ENCODE results near the gene ASTN2.

The ASTN2 gene

DNA sequence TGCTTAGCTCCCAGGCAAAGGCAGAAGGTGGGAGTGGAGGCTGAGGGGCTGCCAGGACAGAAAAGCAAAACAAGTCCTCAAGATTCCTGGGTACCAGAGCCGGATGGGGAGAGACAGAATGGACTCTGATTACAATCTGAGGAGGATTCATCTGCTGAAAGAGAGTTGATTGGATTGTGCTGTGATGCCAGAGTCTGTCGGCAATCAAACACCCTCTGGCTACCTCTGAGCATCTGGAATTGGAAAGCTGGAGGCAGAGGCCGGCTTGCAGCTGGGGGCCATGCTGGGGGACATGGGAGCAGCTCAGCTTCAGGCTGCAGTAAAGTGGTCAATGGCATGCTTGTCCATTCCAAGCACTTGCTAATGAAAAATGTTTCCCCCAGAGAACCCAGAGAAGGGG lies 59.3 kb downstream of the ASTN2 start:
- DNase-seq, result no peak

DNA sequence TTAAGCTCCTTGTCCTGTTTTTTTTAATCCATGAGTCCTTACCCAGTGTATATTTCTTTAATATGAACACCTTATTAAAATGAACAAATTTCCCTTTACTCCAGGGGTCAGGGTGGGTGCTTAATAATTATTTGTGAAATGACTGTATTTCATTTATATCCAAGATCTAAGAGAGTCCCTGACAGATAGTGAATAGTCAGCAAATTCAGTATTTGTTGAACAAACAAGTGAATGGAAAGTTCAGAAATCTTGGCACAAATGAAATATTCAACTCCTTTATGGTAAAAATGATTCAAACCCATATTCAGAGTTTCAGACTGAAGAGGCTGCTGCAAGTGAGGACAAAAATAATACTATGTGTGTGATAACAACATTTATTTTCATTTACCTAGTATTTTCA lies 59.9 kb downstream of the ASTN2 start:
- DNase-seq, result no peak

- DNase-seq, result no peak
Observed at GRCh38 chr9:117354244-117354847, 60.5 kb downstream of the ASTN2 start.

- no peak for DNase-seq
Observed at GRCh38 chr9:117344892-117345660, 69.8 kb downstream of the ASTN2 start.

GRCh38 chr9:117343427-117343826 lies 71.4 kb downstream of the ASTN2 start:
- DNase-seq, result no peak

GRCh38 chr9:117341151-117341550 lies 73.7 kb downstream of the ASTN2 start:
- no peak for DNase-seq

DNA sequence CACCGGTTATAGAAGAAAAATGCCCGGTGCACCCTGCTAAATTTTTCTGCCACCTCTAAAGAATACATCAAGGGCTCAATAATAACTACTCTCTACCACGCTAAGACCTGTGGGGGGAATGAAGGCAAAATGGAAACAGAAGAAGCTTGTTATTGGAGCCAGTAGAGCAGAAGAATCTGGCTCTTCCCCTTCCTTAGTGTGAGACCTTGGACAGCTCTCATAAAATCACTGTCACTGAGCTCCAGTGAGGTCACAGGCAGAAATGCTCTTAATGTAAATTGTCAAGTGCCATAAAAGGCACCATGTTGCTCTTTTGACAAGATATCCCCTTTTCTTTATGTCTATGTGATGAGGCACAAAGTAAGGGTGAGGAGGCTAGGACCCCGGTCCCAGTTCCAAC lies 74.4 kb downstream of the ASTN2 start:
- DNase-seq, result no peak

GRCh38 chr9:117335837-117336433 lies 78.9 kb downstream of the ASTN2 start:
- no peak for DNase-seq

DNA sequence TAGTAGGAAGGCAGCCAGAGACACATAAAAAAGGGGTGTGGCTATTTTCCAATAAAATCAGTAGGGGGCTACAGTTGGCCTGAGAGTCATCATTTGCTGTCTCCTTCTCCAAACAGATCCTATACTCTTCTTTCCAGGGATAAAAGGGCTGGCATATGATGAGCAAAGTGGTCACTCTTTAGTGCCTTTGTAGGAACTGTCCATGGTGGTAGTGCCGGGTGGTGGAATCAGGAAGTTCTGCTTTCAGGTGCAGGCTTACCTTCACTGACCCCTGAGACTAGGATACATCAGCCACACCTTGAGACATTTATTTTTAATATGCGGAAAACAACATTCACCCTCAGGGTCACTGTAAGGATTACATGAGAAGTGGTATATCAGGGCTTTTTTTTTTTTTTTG lies 80.8 kb downstream of the ASTN2 start:
- no peak for DNase-seq

GRCh38 chr9:117325831-117326230 lies 89.0 kb downstream of the ASTN2 start:
- no peak for DNase-seq

DNA sequence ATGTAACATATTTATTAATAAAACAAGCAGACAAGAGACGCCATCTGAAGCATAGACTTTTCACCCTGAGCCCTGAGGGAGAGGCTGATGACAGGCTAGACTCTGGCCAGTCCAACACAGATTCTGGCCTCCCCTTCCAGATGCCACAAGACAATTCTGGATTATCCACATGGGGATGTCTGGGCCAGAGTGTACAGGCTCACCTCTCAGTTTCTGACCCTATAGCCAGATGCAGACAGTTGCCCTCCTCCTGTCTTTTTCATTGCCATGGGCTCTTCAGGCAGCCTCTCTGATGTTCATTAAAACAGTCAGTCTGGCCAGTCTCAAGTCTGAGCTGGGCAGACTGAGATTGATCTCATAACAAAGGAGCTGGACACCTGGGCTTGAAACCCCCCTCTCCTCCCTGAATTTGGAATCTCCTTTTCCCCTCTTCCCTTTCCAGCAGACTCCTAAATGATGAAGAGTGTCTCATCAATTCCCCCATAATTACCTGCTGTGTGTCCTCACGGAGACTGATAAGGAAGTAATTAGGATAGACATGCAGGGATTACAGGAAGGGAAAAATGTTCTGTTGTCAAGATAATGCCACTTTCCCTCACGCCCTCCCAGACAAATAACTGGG lies 89.6 kb downstream of the ASTN2 start:
- DNase-seq, result no peak

DNA sequence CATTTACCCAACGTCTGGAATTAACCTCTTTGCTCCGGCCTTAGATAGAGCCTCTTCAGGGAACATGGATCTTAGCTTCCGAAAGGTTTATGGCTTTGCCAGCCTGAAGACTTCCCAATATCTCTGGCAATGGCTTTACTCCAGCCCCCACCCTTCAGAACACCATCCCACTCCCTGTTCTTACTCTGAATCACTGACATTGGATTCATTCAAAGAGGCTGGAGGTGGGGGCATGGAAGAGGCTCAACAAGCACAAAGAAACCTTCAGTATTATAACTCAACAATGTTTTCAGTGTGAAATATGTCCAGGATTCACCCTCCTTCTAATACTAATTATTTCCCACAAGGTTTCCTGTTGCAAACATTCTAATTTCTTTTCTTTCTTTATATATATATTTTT lies 91.5 kb downstream of the ASTN2 start:
- DNase-seq, result no peak

DNA sequence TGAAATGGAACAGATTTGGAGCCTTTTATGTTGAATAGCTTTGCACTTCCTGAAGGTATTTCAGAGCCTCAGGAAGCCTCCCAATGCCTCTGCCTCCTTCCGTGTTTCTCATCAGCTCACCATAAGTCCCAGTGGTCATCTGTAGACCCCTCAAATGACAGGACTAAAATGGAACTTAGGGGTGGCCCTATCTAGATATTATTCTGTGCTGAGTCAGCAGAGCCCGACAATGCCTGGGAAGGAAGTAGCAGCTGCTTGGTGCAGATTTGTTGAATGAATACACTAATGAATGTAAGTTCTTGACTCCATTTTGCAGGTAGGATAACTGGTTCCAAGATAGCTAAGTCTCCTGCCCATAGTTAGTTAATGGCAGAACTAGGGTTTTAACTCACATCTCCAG lies 97.7 kb downstream of the ASTN2 start:
- no peak for DNase-seq

GRCh38 chr9:117315236-117315635 lies 99.6 kb downstream of the ASTN2 start:
- no peak for DNase-seq

DNA sequence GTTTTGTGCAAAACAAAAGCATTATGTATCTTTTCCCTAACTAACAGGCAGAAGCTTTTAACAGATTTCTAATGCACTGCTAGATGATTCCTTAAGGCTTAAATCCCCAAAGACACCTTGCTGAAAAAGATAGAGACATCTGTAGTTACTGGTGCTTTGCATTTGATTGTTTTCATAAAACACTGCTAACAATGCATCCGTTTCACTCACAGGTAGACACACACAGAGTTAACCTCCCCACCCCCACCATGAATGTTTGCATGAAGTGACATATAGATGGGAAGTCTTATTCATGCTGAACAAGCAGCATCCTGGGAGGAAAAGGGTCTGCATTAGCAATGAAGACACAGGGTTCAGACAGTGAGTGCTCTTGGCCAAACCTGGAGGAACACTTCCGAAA lies 100.9 kb downstream of the ASTN2 start:
- no peak for DNase-seq

- DNase-seq, result no peak
Observed at GRCh38 chr9:117307701-117308100, 107.2 kb downstream of the ASTN2 start.

DNA sequence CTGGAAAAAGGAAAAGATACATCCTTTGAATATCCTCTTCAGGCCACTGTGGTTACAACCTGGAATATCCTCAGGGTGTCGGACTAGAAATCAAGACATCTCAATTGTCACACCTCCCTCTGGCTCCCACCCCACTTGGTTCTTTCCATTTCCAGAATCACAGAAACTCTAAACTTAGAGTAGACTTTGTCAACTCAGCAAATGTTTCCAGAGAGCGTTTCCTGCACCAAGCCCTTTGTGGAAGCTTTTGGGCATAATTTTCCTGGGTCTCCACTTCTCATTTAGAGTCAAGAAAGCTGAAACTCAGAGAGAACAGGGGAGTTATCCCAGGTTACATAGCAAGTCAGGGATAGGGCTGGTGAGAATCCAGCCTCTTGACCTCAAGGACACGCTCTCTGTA lies 108.8 kb downstream of the ASTN2 start:
- DNase-seq, result no peak

DNA sequence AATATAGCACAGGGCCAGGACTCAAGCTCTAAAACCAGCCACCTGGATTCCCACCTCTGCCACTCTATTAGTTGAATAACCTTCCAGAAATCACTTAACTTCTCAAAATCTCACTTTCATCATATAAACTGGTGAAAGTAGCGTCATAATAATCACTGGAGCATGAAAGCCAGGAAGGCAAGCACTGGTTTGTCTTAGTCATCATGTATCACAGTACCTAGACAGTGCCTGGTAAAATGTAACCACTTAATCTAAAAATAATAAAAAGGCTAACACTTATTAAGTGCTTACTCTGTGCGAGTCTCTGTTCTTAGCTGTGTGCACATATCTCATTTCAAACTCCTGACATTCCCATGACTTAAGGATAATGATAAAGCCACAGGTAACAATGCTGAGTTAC lies 109.4 kb downstream of the ASTN2 start:
- no peak for DNase-seq

DNA sequence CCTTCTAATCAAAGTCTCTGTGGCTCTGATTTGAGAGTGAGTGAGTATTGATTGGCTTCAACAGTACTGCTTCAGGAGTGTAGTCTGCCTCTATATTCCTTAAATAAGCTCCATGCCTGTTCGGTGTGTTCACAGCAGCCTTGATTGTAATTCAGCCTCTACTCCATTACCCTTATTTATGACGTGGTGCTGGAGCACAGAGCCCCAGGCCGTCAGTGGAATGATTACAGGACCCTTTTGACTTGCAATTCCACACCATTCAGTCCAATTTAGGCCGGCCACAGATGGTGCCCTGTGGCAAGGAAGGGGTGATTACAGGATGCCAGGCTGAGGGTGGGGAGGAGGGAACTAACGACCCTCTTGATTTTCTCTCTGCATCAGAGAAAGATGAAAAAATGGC lies 110.3 kb downstream of the ASTN2 start:
- no peak for DNase-seq

- DNase-seq, result no peak
Observed at GRCh38 chr9:117303643-117304230, 111.1 kb downstream of the ASTN2 start.

DNA sequence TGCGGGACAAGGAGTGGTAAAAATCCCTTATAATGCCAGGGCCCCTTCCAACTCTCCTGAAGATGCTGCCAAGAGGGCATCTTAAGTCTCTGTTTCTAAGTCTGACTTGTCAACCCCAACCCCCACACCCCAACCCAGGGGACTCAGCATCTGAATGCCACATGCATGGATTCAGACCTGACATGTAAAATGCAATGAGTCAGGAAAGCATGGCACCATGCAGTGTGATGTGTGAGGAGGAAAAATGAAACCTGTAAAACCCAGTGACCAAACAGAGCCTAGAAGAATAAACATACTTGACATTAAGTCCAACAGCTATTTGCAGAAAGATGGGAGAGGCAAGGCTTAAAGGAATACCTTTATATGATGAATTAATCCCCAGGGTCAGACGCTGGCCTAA lies 112.4 kb downstream of the ASTN2 start:
- DNase-seq, result no peak

DNA sequence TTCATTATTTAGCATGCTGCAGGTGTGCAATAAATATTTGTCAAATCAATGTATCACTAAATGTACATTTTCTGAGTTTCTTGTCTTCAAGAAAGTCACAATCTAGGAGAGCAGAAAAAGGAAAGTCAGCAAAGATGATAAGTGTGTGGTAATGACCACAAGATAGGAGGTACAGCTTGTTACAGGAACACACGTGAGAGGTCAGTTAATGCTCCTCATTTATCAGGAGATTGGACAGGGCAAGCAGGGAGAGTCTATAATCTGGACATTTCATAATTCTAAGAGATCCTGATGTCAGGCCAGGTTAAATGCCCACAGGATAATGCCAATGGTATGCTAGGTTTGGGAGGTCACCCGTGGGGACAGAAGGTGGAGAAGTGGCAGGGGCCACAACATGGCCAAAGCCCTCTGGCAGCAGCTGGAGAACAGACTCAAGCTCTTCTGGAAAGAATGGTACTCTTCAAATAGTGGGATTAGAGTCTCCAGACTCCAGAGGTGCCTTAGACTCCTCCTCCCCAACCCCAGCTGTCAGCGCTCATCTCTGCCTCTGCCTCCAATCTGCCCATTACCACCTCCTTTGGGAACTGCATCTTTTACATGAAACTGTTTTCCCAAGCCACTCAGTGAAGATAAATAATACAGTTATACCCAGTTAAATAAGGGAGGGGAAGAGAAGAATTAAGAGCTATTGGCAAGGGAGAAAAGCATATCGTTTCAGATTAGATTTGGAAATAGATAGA lies 114.3 kb downstream of the ASTN2 start:
- no peak for DNase-seq

DNA sequence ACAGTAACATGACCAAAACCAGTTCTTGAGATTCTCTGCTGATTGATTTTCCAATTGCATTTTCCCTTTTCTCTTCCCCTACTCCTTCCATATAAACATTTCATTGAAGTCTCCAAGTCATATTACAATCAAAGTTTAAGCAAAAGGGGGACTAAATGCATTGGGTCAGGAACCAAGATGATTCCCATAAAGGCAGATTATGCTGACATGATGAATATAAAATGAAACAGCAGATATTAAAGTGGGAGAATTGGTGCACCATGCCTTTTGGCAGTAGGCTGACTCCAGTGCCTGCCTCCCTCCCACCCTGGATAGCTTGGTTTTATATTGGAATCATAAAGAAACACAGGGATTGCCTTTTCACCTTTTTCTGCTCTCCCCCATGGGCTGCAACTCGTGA lies 118.4 kb downstream of the ASTN2 start:
- no peak for DNase-seq
